NCI-H446 treated with DMSO at 0.1 percent for 48 hours (cell line): ENCODE measurements around the gene HOXA9.

ENCODE experiments used
- DNase-seq: peaks from one replicate; lab custom pipeline; 2025; lab: John Stamatoyannopoulos, UW

HOXA9 gene

GRCh38 chr7:27188386-27189294 is 23.3 kb upstream of the HOXA9 start:
- no peak for DNase-seq

- no peak for DNase-seq
These were observed 22.4 kb upstream of the HOXA9 start for GRCh38 chr7:27187475-27188385.

GRCh38 chr7:27186668-27187474 is 21.5 kb upstream of the HOXA9 start:
- no peak for DNase-seq

GRCh38 chr7:27185854-27186667 is 20.7 kb upstream of the HOXA9 start:
- no peak for DNase-seq

GRCh38 chr7:27185013-27185853 is 19.9 kb upstream of the HOXA9 start, which contains the start of gene HOXA11:
HOXA11 (minus strand) TSS chr7:27185232; CDS start chr7:27185144, 88 bp downstream.
- DNase-seq = no peak

GRCh38 chr7:27184337-27185012 is 19.1 kb upstream of the HOXA9 start:
- no peak for DNase-seq

- no peak for DNase-seq
These were observed 18.5 kb upstream of the HOXA9 start for GRCh38 chr7:27183682-27184336.

GRCh38 chr7:27182861-27183681 is 17.7 kb upstream of the HOXA9 start:
- DNase-seq = no peak

- no peak for DNase-seq
These were observed 17.0 kb upstream of the HOXA9 start for GRCh38 chr7:27182285-27182841.

GRCh38 chr7:27181795-27182275 is 16.5 kb upstream of the HOXA9 start:
- no peak for DNase-seq

GRCh38 chr7:27180431-27181420 is 15.4 kb upstream of the HOXA9 start:
- no peak for DNase-seq

- DNase-seq = peak; percentile 53
These were observed 14.4 kb upstream of the HOXA9 start for GRCh38 chr7:27179503-27180430.

- no peak for DNase-seq
These were observed 13.7 kb upstream of the HOXA9 start for GRCh38 chr7:27179030-27179429.

GRCh38 chr7:27178366-27178765 is 13.0 kb upstream of the HOXA9 start:
- DNase-seq = peak; percentile 30

GRCh38 chr7:27177795-27178320 is 12.5 kb upstream of the HOXA9 start:
- no peak for DNase-seq
